ENCODE measurements around the gene TMEM178B. TPM values are rescaled to one million over a fixed set of nuclear protein-coding genes. Genes with fewer than 3 reads are reported as not detected.

TMEM178B gene
- total RNA-seq, 3 donors from 2014 or later (not counting 1 experiment from before 2014, with no cell fraction given), result not detected

GRCh38 chr7:141239661-141240060 is 165.8 kb downstream of the TMEM178B start:
- no peaks in the 10 kb centered on the region for H3K4me1 ChIP-seq (ENCODE audit: control insufficient read depth, insufficient read depth, low read length)
- peaks cover 13 to 16% of the 10 kb centered on the region in 2 donors for H3K27me3 Mint-ChIP-seq (ENCODE audit: low read depth in 2 of 2)
- H3K27ac ChIP-seq (ENCODE audit: low read length), result no peak overlapping the region
- H3K36me3 Mint-ChIP-seq, result no peaks in the 10 kb centered on the region
- no peak for TF ChIP-seq CTCF (IDR thresholded peaks at IDR 0.05)
- no peak for ATAC-seq
- WGBS (ENCODE audit: insufficient coverage), result no CpG with 5 or more reads among the region's 2 CpGs
- intact Hi-C loops (cut with micrococcal nuclease), result loop anchor here (10.0 kb wide), 1 partner anchor 65 kb away; no protein-coding TSS in a partner anchor
- H3K9me3 ChIP-seq (ENCODE audit: control insufficient read depth, insufficient read depth, low read length), result no peaks in the 10 kb centered on the region
- no peaks in the 10 kb centered on the region for H3K4me1 Mint-ChIP-seq
- no peaks in the 10 kb centered on the region for H3K27me3 ChIP-seq (ENCODE audit: control insufficient read depth, insufficient read depth, low read length)
- no peak overlapping the region for H3K4me3 ChIP-seq (ENCODE audit: low read length)
- no peaks in the 10 kb centered on the region for H3K9me3 Mint-ChIP-seq
- H3K4me3 Mint-ChIP-seq, result no peak overlapping the region
- no peak for DNase-seq
- no peak overlapping the region for H3K27ac Mint-ChIP-seq
- no peaks in the 10 kb centered on the region for H3K36me3 ChIP-seq (ENCODE audit: control insufficient read depth, insufficient read depth, low read length)

GRCh38 chr7:141242568-141242967 is 168.7 kb downstream of the TMEM178B start:
- no peak for TF ChIP-seq CTCF (IDR thresholded peaks at IDR 0.05)
- Mint-ChIP-seq H3K36me3 (no peaks in the 10 kb centered on the region), H3K27me3 (ENCODE audit: low read depth in 2 of 2) (peaks cover 0 to 12% of the 10 kb centered on the region in 2 donors), H3K27ac (no peak overlapping the region), H3K4me1 (no peaks in the 10 kb centered on the region), H3K4me3 (no peak overlapping the region), H3K9me3 (no peaks in the 10 kb centered on the region)
- ATAC-seq (no peak), DNase-seq (no peak)
- H3K27me3 ChIP-seq (ENCODE audit: control insufficient read depth, insufficient read depth, low read length), result no peaks in the 10 kb centered on the region
- H3K9me3 ChIP-seq (ENCODE audit: control insufficient read depth, insufficient read depth, low read length), result no peaks in the 10 kb centered on the region
- 93% methylated on average over 5 of the region's 5 CpGs for WGBS (ENCODE audit: insufficient coverage)
- no peak overlapping the region for H3K4me3 ChIP-seq (ENCODE audit: low read length)
- H3K4me1 ChIP-seq (ENCODE audit: control insufficient read depth, insufficient read depth, low read length), result no peaks in the 10 kb centered on the region
- intact Hi-C loops (cut with micrococcal nuclease), result loop anchor here (10.0 kb wide), 1 partner anchor 62 kb away; no protein-coding TSS in a partner anchor
- no peaks in the 10 kb centered on the region for H3K36me3 ChIP-seq (ENCODE audit: control insufficient read depth, insufficient read depth, low read length)
- no peak overlapping the region for H3K27ac ChIP-seq (ENCODE audit: low read length)

- Histone ChIP-seq H3K9me3 (ENCODE audit: control insufficient read depth, insufficient read depth, low read length) (no peaks in the 10 kb centered on the region), H3K4me3 (ENCODE audit: low read length) (no peak overlapping the region), H3K27ac (ENCODE audit: low read length) (no peak overlapping the region), H3K27me3 (ENCODE audit: control insufficient read depth, insufficient read depth, low read length) (no peaks in the 10 kb centered on the region), H3K36me3 (ENCODE audit: control insufficient read depth, insufficient read depth, low read length) (no peaks in the 10 kb centered on the region), H3K4me1 (ENCODE audit: control insufficient read depth, insufficient read depth, low read length) (no peaks in the 10 kb centered on the region)
- H3K9me3 Mint-ChIP-seq, result no peaks in the 10 kb centered on the region
- WGBS (ENCODE audit: insufficient coverage), result 48% methylated on average over 8 of the region's 8 CpGs
- intact Hi-C loops (cut with micrococcal nuclease), result loop anchor here (10.0 kb wide), 1 partner anchor 61 kb away; no protein-coding TSS in a partner anchor
- H3K27ac Mint-ChIP-seq, result no peak overlapping the region
- H3K4me3 Mint-ChIP-seq, result no peak overlapping the region
- TF ChIP-seq CTCF (IDR thresholded peaks at IDR 0.05), result no peak
- no peaks in the 10 kb centered on the region for H3K36me3 Mint-ChIP-seq
- peaks cover 0 to 12% of the 10 kb centered on the region in 2 donors for H3K27me3 Mint-ChIP-seq (ENCODE audit: low read depth in 2 of 2)
- no peak for DNase-seq
- no peaks in the 10 kb centered on the region for H3K4me1 Mint-ChIP-seq
- ATAC-seq, result no peak
Measured at GRCh38 chr7:141243368-141243767, 169.5 kb downstream of the TMEM178B start.

GRCh38 chr7:141244435-141244834 is 170.6 kb downstream of the TMEM178B start:
- Histone ChIP-seq H3K4me3 (ENCODE audit: low read length) (no peak overlapping the region), H3K36me3 (ENCODE audit: control insufficient read depth, insufficient read depth, low read length) (no peaks in the 10 kb centered on the region), H3K9me3 (ENCODE audit: control insufficient read depth, insufficient read depth, low read length) (no peaks in the 10 kb centered on the region), H3K27me3 (ENCODE audit: control insufficient read depth, insufficient read depth, low read length) (no peaks in the 10 kb centered on the region), H3K4me1 (ENCODE audit: control insufficient read depth, insufficient read depth, low read length) (no peaks in the 10 kb centered on the region), H3K27ac (ENCODE audit: low read length) (no peak overlapping the region)
- WGBS (ENCODE audit: insufficient coverage), result 79% methylated on average over 6 of the region's 6 CpGs
- H3K27ac Mint-ChIP-seq, result no peak overlapping the region
- H3K4me3 Mint-ChIP-seq, result no peak overlapping the region
- no peak for ATAC-seq
- no peak for DNase-seq
- intact Hi-C loops (cut with micrococcal nuclease), result loop anchor here (10.0 kb wide), 1 partner anchor 60 kb away; no protein-coding TSS in a partner anchor
- H3K27me3 Mint-ChIP-seq (ENCODE audit: low read depth in 2 of 2), result peaks cover 0 to 12% of the 10 kb centered on the region in 2 donors
- TF ChIP-seq CTCF (IDR thresholded peaks at IDR 0.05), result no peak
- no peaks in the 10 kb centered on the region for H3K9me3 Mint-ChIP-seq
- no peaks in the 10 kb centered on the region for H3K4me1 Mint-ChIP-seq
- H3K36me3 Mint-ChIP-seq, result no peaks in the 10 kb centered on the region

Measured in natural killer cell (primary cell).